SKM-1 (cell line): Measurements from ENCODE around the gene CCDC91.

Experiments used
- DNase-seq: peaks from one replicate; lab custom pipeline; 2025; ENCODE audit not compliant: unreplicated experiment; lab: John Stamatoyannopoulos, UW

CCDC91 gene

DNA sequence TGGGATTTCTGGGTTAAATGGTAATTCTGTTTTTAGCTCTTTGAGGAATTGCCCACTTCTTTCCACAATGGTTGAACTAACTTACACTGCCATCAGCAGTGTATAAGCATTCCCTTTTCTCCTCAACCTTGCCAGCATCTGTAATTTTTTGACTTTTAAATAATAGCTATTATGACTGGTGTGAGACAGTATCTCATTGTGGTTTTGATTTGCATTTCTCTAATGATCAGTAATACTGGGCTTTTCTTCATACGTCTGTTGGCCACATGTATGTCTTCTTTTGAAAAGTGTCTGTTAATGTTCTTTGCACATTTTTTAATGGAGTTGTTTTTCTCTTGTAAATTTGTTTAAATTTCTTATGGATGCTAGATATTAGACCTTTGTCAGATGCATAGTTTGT, 323.7 kb downstream of the CCDC91 start:
- no peak for DNase-seq

DNA sequence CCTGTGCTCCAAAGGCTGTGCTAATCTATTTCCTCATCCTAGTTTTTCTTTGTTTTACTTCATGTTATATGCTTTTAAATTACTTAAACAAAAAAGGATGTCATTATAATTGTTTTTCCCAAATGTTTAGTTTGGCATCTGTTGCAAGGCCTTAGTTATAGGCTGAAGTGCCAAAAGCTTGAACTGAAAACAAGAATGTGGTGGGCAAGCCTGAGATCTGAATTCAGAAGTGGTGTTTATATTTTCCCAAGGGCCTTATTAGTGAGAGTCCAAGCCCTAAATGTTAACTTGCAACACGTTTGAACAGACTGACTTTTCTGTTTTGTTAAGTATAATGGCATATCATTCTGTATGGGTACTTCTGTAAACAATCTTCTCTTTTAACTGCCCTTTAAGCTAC, 326.8 kb downstream of the CCDC91 start:
- DNase-seq, result no peak

DNA sequence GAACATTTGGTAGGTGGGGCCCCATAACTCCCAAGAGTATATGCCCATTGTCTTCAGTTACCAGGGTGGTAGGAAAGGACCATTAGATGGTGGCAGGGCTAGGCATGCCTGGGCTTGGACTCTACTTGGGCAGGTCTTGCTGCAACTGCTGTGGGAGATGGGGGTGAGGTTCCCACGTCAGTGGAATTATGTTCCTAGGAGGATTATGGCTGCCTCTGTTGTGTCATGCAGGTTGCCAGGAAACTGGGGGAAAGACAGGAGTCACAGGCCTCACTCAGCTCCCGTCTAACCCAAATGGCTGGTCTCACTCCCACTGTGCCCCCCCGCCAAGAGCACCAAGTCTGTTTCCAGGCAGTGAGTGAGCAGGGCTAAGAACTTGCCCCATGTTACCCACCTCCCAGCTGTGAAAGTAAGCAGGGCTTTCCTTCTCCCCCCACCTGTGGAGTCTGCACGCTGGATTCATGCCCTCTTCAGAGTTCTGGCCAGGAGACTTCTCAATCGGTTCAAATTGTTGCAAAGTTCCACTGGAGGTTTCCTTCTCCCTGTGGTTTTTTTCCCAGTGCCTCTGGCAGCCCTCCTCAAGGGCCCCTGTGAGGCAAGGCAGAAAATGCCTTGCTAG, 337.5 kb downstream of the CCDC91 start:
- no peak for DNase-seq

DNA sequence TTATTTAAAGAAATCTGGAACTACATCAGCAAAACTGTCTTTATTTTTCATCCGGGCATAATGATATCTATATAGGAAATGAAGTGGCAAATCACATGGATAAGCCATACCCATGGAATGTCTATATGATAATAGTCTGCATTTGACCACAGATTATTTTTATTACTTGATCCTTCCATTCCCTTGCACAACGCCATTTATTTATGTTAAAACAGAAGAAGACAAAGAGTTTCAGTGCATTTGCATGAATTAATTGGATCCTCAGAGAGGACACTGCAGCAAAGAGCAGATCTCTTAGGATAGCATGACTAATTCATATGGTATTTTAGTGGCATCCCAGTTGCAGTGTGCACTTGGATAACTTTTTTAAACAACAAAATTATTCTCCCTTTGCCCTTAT, 345.0 kb downstream of the CCDC91 start:
- no peak for DNase-seq

DNA sequence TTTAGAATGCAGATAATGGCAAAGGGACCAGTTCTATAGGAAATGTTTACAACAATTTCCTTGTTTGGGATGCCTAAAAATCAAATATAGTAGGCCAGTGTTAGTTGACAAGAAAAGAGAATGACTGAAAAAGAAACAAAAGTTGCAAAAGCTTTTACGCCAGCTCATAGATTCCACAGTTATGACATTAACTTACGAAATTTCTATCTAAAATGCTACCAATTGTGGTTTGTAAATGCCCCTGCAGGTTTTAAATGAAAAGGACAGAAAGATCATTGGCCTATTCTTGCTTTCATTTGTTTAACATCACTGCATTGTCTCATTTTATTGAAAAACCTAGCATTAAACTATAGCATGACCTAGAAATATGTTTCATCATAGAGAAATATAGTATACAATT, 345.8 kb downstream of the CCDC91 start:
- DNase-seq, result no peak

DNA sequence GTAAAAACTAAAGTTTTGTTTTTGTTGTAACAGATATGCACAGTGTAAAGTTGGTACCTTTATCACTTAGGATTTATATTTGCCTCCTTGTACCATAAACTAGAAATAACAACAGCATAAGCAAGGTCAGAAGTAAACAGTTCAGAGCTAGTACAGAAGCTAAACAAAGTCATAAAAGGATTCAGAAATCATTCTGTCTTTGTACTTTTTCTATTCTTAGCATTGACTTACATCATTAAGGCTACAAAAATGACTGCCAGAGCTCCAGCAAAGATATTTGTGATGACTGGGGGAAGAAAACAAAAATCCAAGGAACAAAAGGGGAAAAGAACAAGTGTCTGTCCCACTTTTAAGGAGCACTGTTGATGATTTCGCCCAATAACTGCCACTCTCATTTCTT, 347.2 kb downstream of the CCDC91 start:
- DNase-seq, result no peak

DNA sequence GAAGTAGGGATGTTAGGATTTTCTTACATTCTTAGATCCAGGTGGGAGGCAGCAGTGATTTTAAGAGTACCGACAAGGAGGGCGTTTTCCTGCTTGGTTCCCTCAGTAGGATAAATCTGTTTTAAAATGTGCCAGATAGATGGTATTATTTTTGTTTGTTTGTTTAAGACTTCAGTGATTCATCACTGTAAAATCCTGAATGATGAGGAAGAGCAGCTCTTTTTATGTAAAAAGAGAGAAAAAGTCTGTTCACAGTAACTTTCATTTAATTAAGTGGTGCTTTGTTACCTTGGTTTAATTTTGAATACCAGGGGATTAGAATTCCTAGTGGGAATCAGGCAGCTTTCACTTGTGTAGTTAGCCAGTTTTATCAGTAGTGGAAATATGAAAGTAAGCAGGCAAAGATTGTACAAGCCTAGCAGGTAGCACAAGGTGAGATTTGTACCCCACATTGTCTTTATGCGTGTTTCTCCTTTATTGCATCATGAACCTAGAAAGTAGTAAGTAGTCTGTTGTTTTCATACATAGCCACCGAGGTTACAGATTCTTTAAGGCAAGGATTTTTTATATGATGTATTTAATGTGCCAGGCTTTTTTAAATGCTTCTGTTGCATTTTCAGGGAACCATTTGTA, 349.6 kb downstream of the CCDC91 start:
- DNase-seq, result no peak

DNA sequence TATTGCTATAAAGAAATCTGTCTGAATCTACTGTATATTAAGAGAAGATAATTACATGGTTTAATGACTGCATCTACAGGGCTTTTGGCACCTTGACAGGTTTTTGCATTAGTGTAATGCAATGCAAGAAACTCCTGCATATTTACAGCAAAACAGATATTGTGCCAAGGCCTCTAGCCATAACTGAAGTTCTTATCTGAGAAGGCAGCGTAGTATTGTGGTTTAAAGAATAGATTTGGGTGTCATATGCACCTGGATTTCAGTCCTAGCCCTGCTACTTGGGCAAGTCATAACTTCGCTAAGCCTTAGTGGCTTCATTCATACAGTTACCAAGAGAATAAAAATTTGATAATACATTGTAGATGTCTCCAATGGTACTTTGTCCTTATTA, 350.1 kb downstream of the CCDC91 start:
- DNase-seq, result no peak

DNA sequence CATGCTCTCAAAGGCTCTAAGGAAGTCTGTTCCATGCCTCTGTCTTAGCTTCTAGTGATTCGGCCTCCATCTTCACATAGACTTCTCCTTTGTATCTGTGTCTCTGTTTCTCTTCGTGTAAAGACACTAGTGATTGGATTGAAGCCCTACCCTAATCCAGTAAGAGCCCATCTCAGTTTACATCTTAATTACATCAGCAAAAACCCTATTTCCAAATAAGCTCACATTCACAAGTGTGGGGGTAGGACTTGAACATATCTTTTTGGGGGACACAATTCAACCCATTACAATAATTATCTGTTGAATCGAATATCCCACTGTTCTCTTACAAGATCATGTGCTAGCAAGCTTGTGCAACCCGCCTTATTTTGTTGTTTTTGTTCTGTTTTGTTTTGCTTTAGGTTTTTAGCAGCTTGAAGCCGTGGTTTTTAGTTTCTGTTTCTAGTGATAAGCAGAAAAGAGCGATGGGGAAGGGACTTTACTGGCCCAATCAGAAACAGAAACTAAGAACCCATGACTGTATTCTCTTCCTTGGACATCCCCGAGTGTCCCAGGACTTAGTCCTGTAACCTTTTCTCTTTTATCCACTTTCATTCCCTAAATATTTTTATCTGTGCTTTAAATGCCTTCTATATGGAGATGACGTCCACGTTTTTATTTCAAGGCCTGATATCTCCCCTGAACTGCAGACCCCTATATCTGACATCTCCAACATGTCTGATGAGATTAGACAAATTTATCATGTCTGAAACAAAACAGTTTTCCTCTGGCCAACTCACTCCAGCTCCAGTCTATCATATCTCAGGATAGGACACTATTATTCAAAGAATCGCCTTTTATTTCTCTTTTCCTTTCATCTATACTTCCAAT, 353.0 kb downstream of the CCDC91 start:
- DNase-seq, result no peak

DNA sequence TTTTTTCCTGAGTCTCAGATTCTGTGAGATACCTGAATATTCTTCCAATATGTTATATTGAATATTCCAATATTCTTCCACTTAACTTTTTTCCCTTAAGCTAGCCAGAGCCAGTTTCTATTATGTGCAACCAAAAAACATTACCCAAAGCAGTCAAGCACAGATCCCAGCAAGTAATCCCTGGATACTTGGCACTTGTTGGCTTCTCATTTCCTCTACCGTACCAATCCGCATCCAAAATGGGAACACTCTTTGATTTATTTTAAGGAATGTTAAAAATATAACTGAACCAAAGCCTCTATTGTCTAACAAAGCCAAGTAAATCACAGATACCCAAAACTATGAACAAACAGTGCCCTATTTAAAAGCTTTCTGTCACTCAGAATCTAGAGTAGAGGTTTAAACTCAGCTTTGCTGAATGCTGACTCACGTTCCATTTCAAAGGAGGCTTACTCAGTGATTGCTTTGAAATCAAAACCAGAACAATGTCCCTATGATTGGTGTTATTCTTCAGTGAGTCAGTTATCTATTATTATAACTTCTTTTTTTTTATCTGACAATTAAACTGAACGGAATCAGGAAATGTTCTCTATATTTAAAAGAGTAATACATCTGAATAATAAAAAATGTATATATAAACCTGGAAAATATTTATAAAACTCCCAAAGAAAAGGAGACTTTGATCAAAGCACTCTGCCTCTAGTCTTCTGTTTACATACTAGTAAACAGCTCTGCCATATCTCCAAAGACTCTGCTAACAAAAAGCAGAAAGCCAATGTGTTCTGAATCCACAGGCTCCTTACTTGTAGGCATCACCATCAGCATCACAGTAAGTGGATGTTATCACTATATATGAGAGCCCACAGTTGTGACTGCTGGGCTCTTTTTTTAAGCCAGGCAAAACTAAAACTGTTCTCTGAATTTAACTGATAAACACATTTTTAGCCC, 360.8 kb downstream of the CCDC91 start:
- no peak for DNase-seq

DNA sequence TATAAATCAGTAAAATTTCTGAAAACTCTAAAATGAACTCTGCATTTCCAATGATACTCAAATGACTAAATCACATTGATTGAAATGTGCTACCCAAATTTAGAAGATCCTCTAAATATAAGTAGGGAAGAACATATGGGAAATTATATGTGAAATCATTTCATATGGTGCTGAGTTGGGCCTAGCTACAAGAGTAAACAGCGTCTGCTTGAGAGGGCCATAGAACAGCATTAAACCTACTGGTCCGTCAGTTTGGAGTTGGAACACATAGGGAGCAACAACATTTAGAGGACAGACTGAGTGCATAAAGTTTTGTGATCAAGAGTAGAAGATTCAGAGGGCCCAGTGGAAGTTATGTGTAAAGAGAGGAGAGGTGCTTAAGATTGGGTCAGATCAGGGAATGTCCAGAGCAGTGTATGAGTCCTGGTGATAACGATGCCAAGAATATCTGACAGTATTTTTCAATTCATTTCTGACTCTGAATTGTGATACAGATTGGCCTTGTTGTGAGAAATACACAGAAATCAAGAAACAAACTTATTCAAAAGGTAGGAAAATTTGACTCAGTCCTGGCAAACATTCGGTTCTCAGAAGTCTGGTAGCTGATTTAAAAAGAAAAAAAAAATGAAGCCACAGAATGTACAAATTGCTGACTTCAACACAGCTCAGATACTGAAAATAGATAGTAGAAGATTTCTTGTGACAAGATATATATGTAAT, 362.2 kb downstream of the CCDC91 start:
- DNase-seq, result no peak

DNA sequence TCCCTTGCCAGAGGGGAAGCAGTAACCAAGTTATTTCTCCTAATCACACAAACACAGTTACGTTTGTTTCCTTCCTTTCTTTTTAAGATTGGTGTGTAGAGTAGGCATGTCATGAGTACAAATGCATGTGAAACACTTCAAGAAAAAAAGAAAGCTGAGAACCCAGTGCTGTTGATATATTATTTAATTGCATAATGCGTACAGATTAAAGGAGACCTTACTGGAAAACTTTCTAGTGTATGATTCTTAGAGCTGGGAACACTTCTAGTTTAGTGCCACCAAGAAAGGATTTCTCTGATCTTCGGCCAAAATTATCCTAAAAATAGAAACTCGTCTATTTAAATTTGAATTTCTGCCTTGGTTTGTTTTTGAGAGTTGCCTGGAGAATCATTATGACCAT, 365.5 kb downstream of the CCDC91 start:
- no peak for DNase-seq

DNA sequence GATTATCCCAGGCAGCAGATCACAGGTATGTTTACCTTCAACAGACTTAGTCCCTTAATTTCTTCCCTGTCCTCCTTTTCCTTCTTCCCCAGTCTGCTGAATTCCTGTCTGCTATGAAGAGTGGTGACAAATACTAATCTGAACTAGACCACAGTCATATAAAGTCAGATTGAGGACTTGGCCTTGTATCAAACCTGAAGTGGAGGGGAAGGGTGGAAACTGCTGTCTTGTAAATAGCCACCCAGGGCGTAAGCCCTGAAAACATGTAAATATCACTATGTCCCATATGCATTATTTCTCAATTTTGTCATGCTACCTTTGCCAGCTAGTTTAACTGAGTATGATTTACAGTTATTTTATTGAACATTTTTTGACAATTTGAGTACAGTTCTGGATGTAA, 368.0 kb downstream of the CCDC91 start:
- DNase-seq, result no peak

DNA sequence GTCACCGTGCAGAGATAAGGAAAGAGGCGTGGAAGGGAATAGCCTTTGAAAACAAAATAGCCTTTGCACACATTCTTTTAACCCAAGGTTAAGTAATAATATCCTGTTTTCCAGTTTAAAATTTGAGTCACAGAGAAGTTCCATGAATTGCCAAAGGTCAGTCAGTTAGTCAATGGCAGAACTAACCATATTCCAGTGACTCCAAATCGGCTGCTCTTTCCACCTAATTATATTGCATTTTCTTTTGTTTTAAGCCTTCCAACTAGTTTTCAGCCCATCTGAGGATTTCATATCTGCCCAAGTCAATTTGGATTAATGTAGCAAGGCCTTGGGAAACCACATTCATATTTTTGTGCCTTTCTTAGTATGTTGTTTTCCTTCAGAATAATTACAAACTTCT, 373.0 kb downstream of the CCDC91 start:
- DNase-seq, result no peak

DNA sequence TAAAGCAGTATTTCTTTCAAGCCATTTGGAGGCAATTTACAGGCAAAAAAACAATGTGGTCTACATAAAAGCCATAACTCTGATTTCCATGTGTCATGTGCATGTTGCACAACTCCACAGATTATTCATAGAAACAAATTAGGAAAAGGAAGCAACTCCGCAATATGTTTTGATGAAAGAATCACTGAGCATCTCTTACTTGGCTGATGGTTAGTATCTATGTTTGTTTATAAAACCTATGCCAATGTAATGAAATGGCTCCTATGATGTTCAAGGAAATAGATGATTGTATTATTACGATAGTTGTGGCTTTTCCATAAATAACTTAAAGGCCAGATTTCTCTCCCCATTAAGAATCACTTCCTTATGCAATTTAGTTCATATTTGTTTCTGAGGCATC, 373.7 kb downstream of the CCDC91 start:
- DNase-seq, result no peak

DNA sequence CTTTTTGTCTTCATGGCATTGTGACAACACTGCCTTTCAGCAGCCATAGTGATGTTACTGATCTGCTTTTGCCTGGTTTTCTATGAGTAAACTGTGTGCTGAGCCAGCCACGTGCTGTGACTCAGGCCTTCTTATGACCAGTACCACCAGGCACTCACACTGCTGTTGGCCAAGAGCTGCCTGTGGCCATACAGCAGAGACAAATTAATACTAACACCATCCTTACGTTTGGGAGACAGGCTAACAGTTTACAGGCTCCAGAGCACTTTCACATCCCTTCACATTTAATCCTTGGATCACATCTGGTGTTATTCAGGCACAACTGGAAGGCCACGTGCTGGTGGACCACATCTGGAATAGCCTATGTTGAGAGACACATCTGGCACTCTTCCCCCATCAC, 377.9 kb downstream of the CCDC91 start:
- DNase-seq, result no peak

DNA sequence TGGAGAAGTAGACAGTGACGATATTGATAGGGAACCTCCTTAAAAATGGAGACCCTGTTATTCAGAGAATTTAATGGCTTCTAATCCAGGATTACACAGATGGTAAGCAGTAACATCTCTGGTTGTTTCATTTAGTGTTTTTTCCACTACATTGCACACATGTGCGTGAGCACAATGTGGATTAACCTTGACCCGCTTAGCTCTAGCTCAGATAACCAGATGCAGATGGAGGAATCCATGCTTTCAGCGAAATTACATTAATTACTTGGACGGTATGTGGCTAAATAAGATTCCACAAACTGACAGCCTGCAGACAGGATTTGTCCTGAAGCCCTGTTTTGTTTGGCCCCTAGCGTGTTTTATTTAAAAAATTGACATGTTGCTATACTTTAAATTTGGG, 378.4 kb downstream of the CCDC91 start:
- DNase-seq, result no peak

DNA sequence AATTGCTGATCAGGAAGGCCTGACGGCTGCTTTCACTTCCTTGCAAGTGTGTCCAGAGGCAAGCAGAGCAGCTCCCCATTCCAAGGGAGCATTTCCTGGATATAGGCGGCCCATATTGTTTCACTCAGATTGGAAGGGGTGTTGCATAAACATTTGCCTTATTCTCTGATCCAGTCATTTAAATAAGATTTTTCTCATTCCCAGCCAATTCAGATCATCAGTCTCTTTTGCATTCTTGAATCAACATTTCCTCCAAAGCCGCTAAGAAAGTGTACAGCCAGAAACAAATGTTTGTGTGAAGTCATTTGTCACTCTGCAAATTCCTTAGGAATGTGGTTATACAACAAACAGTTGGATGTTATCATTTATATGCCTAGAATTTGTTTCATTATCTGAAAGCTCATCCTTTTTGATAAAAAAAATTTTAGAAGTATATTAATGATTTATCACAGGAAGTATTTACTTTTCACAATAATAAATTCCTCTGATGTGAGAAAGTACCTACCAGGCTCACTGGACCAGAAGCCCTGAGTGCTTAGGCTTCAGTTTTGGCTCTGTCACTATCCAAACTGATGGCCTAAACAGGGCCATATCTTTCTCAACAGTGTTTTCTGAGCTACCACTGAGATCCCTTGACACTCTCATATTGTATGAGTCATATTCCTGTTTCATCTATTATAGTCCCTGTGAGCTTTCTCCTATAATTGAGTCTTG, 379.6 kb downstream of the CCDC91 start:
- DNase-seq, result no peak

DNA sequence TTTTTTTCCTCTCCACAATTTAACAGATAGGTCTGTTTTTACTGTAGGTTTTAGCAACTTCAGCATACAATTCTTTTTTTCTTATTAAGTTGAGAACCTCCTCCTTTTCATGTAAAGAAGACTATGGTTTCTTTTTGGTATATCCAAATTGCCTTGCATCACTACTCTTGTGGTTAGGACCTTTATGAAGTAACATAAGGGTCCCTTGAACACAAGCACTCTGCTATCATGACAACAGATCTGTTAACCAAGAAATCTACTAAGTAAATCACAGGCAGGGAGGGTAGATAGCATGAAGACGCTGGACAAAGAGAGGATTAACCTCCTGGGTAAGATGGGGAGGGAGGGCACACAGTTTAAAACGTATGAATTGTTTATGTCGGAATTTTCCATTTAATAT, 380.6 kb downstream of the CCDC91 start:
- no peak for DNase-seq
